Activated CD4-positive, alpha-beta memory T cell treated with anti-CD3 and anti-CD28 coated beads for 36 hours (primary cell): Measurements from ENCODE around the gene MYO1G. TPM values are rescaled to one million over a fixed set of nuclear protein-coding genes. Genes with fewer than 3 reads are reported as not detected.
"Not testable (repeated sequence)": the region's sequence is repeated elsewhere in the genome, so short reads cannot be mapped to it uniquely, and the experiment has no call there.

Source experiments
- CTCF ChIA-PET: fragments of 350-600 bp; sonication (Branson Sonifier 250); formaldehyde crosslinking; loops from one replicate; lab custom pipeline; 2021; ENCODE audit warnings: antibody characterized with exemption, inconsistent platforms; lab: Charles Lee
- POLR2A ChIA-PET: fragments of 350-600 bp; sonication (Branson Sonifier 250); formaldehyde crosslinking; loops from one replicate; lab custom pipeline; 2021; ENCODE audit warnings: antibody characterized with exemption; lab: Charles Lee
- DNase-seq: peaks from one replicate; pipeline ENCODE4 v3.0.0-alpha.2; 2020
- H3K27ac Mint-ChIP-seq: one replicate; pipeline ENCODE4 v1.8.0; 2021; ENCODE audit warnings: mixed read lengths
- H3K27me3 Mint-ChIP-seq: one replicate; pipeline ENCODE4 v1.8.0; 2021; ENCODE audit warnings: mixed read lengths
- H3K36me3 Mint-ChIP-seq: one replicate; pipeline ENCODE4 v1.8.0; 2021; ENCODE audit warnings: mixed read lengths
- H3K4me1 Mint-ChIP-seq: one replicate; pipeline ENCODE4 v1.8.0; 2021; ENCODE audit warnings: low read depth, mixed read lengths
- H3K4me3 Mint-ChIP-seq: one replicate; pipeline ENCODE4 v1.8.0; 2021; ENCODE audit warnings: mild to moderate bottlenecking, mixed read lengths
- H3K9me3 Mint-ChIP-seq: one replicate; pipeline ENCODE4 v1.8.0; 2021; ENCODE audit warnings: mixed read lengths
- intact Hi-C: fragments of 100-400 bp; cut with micrococcal nuclease; formaldehyde crosslinking; loops from one replicate; pipeline ENCODE4 v1.15.1; 2023
- total RNA-seq, 2 experiments: library from RNA; stranded (reverse); gene quantifications; one replicate each; pipeline ENCODE4 v1.2.3, GENCODE V29; 2021

Gene MYO1G
- total RNA-seq, 2 experiments from 2014 or later: 429 to 436 TPM

DNA sequence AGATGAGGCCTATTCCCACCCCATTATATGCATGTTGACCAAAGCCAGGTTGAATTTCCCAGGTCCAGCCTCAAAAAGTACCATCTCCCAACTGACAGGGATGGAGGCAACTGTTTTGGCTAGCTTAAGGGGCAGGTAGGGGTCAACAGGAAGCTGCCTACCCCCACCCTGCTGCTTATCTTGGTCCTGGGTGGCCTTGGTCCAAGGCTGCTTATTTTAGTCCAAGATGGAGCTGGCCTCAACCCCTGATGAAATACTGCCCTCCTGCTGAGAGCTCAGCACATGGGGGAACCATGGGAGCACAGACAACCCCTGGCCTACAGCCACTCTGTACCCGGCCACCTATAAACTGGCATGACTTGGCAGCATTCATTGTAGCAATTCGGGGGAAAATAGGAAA, 23.1 kb downstream of the MYO1G start:
- H3K27me3 Mint-ChIP-seq: no peaks in the 10 kb centered on the region
- CTCF ChIA-PET: interaction anchor here (0.8 kb wide), 2 partner anchors 15 to 17 kb away, joined by 3 read pairs; no protein-coding TSS in a partner anchor
- no peak for DNase-seq
- peaks cover 21% of the 10 kb centered on the region for H3K4me1 Mint-ChIP-seq
- no peak overlapping the region for H3K4me3 Mint-ChIP-seq
- intact Hi-C loops: no loop called here
- no peak overlapping the region for H3K27ac Mint-ChIP-seq
- POLR2A ChIA-PET: interaction anchor here (0.9 to 2.9 kb wide), 6 partner anchors 8 to 180 kb away, joined by 3 to 12 read pairs (median 4); partner anchors contain the start of gene MYO1G
- H3K36me3 Mint-ChIP-seq: peaks cover 11% of the 10 kb centered on the region
- H3K9me3 Mint-ChIP-seq: no peaks in the 10 kb centered on the region

DNA sequence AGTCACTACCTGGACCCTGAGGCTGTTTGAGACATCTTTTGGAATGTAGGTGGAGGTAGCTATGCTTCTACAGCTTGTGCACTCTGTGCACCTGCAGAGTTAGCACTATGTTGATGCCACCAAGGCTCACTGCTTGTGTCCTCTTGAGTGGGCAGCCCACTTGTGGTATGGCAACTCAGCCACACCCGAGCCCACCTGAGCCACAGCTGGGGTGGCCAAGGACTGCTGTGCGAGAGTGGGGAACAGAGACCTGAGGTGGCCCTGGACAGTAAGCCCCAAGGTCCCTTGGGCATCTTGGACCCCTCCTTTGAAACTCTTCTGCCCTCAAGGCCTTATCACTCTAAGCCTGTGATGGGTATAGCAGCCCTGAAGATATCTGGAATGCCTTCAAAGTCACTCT, 25.7 kb downstream of the MYO1G start:
- H3K27ac Mint-ChIP-seq: no peak overlapping the region
- H3K27me3 Mint-ChIP-seq: peaks cover 5% of the 10 kb centered on the region
- ChIA-PET CTCF (no interaction called here), POLR2A (no interaction called here)
- DNase-seq: no peak
- H3K4me1 Mint-ChIP-seq: no peaks in the 10 kb centered on the region
- no peaks in the 10 kb centered on the region for H3K36me3 Mint-ChIP-seq
- intact Hi-C loops: no loop called here
- H3K9me3 Mint-ChIP-seq: no peaks in the 10 kb centered on the region
- H3K4me3 Mint-ChIP-seq: no peak overlapping the region

DNA sequence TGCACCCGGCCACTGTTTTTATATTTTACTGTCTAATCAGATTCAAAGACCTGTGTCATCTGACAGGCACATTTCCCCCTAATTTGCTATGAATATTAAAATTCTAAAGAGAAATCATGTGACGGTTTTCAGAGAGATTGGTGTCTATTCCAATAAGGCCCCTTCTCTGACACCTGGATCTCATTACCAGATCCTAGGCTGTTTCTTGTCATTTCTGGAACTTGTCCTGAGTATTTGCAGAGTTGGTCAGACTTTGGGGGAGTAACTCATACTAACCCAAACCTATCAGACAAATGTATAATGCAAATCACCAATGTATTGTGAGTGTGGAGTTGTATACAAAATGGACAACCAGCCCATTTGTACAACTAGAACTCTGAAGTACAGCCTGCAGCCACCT, 29.5 kb downstream of the MYO1G start:
- peaks cover 8% of the 10 kb centered on the region for H3K27me3 Mint-ChIP-seq
- ChIA-PET CTCF (no interaction called here), POLR2A (no interaction called here)
- no peak overlapping the region for H3K27ac Mint-ChIP-seq
- H3K4me3 Mint-ChIP-seq: no peak overlapping the region
- intact Hi-C loops: no loop called here
- H3K4me1 Mint-ChIP-seq: no peaks in the 10 kb centered on the region
- H3K9me3 Mint-ChIP-seq: no peaks in the 10 kb centered on the region
- no peaks in the 10 kb centered on the region for H3K36me3 Mint-ChIP-seq
- no peak for DNase-seq

DNA sequence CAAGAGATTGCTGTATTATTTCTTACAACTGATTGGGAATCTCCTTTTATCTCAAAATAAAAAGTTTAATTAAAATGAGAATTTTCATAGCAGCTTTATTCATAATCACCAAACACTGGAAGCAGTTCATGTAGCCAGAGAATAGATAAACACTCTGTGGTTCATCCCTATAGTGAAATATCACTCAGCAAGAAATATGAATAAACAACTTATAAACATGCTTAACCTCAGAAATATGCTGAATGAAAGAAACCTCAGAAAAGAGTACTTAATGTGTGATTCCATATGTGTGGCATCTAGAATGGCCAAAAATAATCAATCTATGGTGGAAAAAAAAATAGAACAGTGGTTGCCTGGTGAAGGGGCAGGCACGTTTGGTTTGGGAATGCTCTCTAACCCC, 33.3 kb downstream of the MYO1G start:
- intact Hi-C loops: no loop called here
- Mint-ChIP-seq H3K4me1 (no peaks in the 10 kb centered on the region), H3K36me3 (no peaks in the 10 kb centered on the region), H3K27me3 (peaks cover 8% of the 10 kb centered on the region), H3K4me3 (no peak overlapping the region), H3K27ac (no peak overlapping the region), H3K9me3 (no peaks in the 10 kb centered on the region)
- ChIA-PET CTCF (no interaction called here), POLR2A (no interaction called here)
- DNase-seq: no peak

DNA sequence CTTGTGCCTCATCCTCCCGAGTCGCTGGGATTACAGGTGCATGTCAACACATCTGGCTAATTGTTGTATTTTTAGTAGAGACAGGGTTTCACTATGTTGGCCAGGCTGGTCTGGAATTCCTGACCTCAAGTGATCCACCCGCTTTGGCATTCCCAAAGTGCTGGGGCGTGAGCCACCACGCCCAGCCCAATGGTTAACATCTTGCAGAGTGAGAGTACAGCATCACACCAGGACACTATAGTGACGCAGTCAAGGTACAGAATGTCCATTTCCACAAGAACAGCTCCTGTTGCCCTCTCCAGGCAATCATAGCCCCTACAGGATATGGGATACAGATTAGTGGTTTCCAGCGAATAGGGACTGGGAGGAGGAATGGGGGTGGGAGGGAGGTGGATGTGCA, 34.0 kb downstream of the MYO1G start:
- Mint-ChIP-seq H3K4me1 (no peaks in the 10 kb centered on the region), H3K27me3 (peaks cover 6% of the 10 kb centered on the region), H3K9me3 (no peaks in the 10 kb centered on the region), H3K36me3 (no peaks in the 10 kb centered on the region), H3K4me3 (no peak overlapping the region), H3K27ac (no peak overlapping the region)
- DNase-seq: no peak
- ChIA-PET POLR2A (no interaction called here), CTCF (no interaction called here)
- intact Hi-C loops: no loop called here

DNA sequence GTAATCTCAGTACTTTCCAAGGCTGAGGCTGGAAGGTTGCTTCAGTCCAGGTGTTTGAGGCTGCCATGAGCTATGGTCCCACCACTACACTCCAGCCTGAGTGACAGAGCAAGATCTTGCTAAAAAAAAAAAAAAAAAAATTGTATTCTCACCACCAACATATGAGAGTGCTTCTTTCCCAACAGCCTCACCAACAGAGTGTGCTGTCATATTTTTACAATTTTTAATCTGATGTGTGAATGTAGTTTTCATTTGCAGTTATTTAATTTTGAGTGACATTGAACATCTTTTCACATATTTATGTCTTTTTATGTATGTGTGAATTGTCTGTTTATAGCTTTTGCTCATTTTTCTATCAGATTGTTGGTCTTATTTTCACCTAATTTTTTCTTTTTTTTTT, 35.2 kb downstream of the MYO1G start:
- peaks cover 9% of the 10 kb centered on the region for H3K27me3 Mint-ChIP-seq
- H3K9me3 Mint-ChIP-seq: no peaks in the 10 kb centered on the region
- no peaks in the 10 kb centered on the region for H3K4me1 Mint-ChIP-seq
- POLR2A ChIA-PET: no interaction called here
- no peak overlapping the region for H3K27ac Mint-ChIP-seq
- intact Hi-C loops: no loop called here
- H3K4me3 Mint-ChIP-seq: no peak overlapping the region
- no peak for DNase-seq
- CTCF ChIA-PET: interaction anchor here (0.6 kb wide), 1 partner anchor 115 kb away, joined by 4 read pairs; no protein-coding TSS in a partner anchor
- H3K36me3 Mint-ChIP-seq: no peaks in the 10 kb centered on the region

DNA sequence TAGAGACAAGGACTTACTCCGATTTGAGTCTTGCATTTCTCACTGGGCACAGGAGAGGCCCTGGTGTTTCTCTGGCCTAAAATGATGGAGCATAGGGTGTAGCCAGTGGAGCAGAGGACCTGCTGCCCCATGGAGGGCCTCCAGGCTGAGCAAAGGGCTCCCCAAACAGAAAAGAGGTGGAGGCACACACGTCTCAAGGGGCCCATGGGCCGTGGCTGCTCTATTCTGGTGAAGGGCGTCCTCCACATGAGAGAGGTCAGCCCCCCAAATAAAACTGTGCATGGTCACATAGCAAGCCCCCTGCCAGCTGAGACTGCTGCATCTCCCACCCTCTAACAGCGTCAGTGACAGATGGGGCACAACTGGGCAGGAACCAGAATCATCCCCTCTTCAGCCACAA, 41.4 kb downstream of the MYO1G start:
- no peak for DNase-seq
- CTCF ChIA-PET: interaction anchor here (1.0 kb wide), 1 partner anchor 199 kb away, joined by 3 read pairs; no protein-coding TSS in a partner anchor
- H3K36me3 Mint-ChIP-seq: no peaks in the 10 kb centered on the region
- intact Hi-C loops: no loop called here
- H3K27ac Mint-ChIP-seq: no peak overlapping the region
- no peaks in the 10 kb centered on the region for H3K4me1 Mint-ChIP-seq
- peaks cover 5% of the 10 kb centered on the region for H3K27me3 Mint-ChIP-seq
- H3K9me3 Mint-ChIP-seq: no peaks in the 10 kb centered on the region
- POLR2A ChIA-PET: no interaction called here
- H3K4me3 Mint-ChIP-seq: no peak overlapping the region

DNA sequence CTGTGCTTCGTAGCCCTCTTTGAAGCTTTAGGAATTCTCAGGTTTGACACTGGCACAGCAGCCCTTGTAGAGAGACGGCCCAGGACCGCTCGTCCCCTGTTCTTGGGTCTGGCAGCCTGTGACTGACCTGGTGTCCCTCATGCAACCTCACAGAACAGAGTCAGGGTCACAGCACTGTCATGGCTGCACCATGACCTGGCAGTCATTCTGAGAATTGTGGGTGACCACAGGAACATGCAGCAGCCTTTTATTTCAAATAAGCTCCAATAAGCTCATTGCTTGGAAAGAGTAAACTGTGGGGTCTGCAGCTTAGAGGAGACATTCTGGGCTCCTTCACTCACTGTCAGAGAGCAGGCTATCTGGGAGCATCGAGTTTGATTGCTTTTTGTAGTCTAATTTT, 42.5 kb downstream of the MYO1G start:
- ChIA-PET POLR2A (no interaction called here), CTCF (interaction anchor here (0.7 kb wide), 1 partner anchor 79 kb away, joined by 4 read pairs; no protein-coding TSS in a partner anchor)
- Mint-ChIP-seq H3K27me3 (peaks cover 5% of the 10 kb centered on the region), H3K4me1 (no peaks in the 10 kb centered on the region), H3K36me3 (no peaks in the 10 kb centered on the region), H3K9me3 (no peaks in the 10 kb centered on the region), H3K4me3 (no peak overlapping the region), H3K27ac (no peak overlapping the region)
- DNase-seq: no peak
- intact Hi-C loops: no loop called here

DNA sequence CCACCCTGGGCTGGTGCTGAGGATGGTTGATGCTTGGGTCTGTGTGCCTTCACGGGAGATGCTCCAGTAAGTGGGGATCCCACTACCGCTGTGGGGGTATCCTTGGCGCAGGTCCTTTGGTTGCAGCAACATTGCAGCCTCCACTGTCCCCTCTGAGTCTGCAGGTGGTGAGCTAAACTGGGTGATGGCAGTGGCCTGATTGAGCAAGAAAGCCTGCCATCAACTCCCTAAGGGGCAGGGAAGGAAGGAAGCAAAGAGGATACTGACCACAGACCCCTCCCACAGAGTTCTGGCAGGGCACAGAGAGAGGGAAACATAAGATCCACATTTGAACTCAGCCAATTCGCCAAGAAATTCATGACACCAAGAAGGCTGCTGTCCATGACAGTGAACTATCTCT, 43.2 kb downstream of the MYO1G start:
- Mint-ChIP-seq H3K4me1 (no peaks in the 10 kb centered on the region), H3K27me3 (peaks cover 3% of the 10 kb centered on the region), H3K4me3 (no peak overlapping the region), H3K36me3 (no peaks in the 10 kb centered on the region), H3K27ac (no peak overlapping the region), H3K9me3 (no peaks in the 10 kb centered on the region)
- ChIA-PET CTCF (no interaction called here), POLR2A (no interaction called here)
- no peak for DNase-seq
- intact Hi-C loops: no loop called here

DNA sequence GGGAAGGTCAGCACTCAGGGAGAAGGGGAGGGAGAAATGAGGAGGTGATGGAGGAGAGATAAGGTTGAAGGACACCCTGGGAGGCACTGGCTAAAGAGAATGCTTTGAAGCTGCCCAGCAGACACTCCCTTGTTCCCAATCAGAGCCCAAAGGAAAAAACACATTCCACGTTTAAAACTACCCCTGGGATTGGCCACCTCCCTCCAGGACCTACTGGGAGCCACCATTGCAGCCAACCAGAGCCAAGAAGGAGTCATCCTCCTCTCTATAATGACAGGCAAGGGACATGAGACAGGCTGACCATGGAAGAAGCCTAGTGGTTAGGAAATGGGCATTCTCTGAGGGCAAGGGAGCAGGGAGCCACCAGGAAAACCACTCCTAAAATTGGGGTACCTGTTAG, 43.8 kb downstream of the MYO1G start:
- POLR2A ChIA-PET: no interaction called here
- CTCF ChIA-PET: interaction anchor here (0.6 kb wide), 1 partner anchor 22 kb away, joined by 5 read pairs; no protein-coding TSS in a partner anchor
- H3K4me3 Mint-ChIP-seq: no peak overlapping the region
- intact Hi-C loops: no loop called here
- peaks cover 3% of the 10 kb centered on the region for H3K27me3 Mint-ChIP-seq
- H3K36me3 Mint-ChIP-seq: no peaks in the 10 kb centered on the region
- H3K27ac Mint-ChIP-seq: no peak overlapping the region
- H3K9me3 Mint-ChIP-seq: no peaks in the 10 kb centered on the region
- no peaks in the 10 kb centered on the region for H3K4me1 Mint-ChIP-seq
- no peak for DNase-seq

DNA sequence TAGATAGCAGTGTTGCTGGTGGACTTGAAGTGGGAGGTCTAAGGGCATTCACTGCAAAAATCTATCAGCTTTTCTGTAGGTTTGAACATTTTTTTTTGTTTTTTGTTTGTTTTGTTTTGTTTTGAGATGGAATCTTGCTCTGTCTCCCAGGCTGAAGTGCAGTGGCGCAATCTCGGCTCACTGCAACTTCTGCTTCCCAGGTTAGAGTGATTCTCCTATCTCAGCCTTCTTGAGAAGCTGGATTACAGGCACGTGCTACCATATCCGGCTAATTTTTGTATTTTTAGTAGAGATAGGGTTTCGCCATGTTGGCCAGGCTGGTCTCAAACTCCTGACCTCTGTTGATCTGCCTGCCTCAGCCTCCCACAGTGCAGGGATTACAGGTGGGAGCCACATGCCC, 44.3 kb downstream of the MYO1G start:
- intact Hi-C loops, POLR2A ChIA-PET, H3K27ac Mint-ChIP-seq, H3K36me3 Mint-ChIP-seq, H3K4me1 Mint-ChIP-seq, H3K9me3 Mint-ChIP-seq, DNase-seq, H3K27me3 Mint-ChIP-seq, H3K4me3 Mint-ChIP-seq: not testable (repeated sequence)
- CTCF ChIA-PET: interaction anchor here (0.6 kb wide), 1 partner anchor 23 kb away, joined by 5 read pairs; no protein-coding TSS in a partner anchor

DNA sequence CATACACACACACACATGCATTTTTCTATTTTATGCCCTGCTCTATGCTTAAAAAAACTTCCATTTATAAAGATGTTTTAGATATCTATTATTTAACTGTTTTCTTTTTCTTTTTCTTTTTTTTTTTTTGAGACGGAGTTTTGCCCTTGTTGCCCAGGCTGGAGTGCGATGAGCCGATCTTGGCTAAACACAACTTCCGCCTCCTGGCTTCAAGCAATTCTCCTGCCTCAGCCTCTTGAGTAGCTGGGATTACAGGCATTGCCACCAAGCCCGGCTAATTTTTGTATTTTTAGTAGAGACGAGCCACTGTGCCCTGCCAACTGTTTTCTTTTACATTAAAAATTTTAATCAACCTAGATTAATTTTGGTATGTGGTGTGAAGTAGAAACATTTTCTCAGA, 47.9 kb downstream of the MYO1G start:
- Mint-ChIP-seq H3K4me3 (no peak overlapping the region), H3K27ac (no peak overlapping the region), H3K4me1 (no peaks in the 10 kb centered on the region), H3K9me3 (no peaks in the 10 kb centered on the region), H3K27me3 (no peaks in the 10 kb centered on the region), H3K36me3 (no peaks in the 10 kb centered on the region)
- DNase-seq: no peak
- ChIA-PET POLR2A (no interaction called here), CTCF (no interaction called here)
- intact Hi-C loops: no loop called here

DNA sequence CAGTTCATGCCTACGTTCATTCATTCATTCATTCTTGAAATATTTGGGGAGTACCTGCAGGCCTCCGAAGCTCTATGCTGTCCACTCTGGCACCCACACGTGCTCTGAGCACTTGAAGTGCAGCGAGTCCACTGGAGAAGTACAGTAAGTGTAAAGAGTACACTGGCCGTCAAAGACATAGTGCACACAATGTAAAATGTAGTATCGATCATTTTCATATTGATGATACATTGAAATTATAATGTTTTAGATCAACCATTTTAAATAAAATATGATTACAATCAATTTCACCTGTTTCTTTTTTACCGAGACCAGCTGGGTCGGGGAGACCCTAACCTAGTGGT, 56.5 kb downstream of the MYO1G start:
- Mint-ChIP-seq H3K36me3 (no peaks in the 10 kb centered on the region), H3K27me3 (no peaks in the 10 kb centered on the region), H3K4me1 (peaks cover 15% of the 10 kb centered on the region), H3K9me3 (no peaks in the 10 kb centered on the region), H3K27ac (no peak overlapping the region), H3K4me3 (no peak overlapping the region)
- ChIA-PET POLR2A (no interaction called here), CTCF (interaction anchor here (0.6 to 7.2 kb wide), 13 partner anchors 9 to 330 kb away, joined by 3 to 96 read pairs (median 4); partner anchors contain the start of gene H2AZ2)
- intact Hi-C loops: loop anchor here (1.0 to 2.0 kb wide), 3 partner anchors 38 to 334 kb away; partner anchors contain the start of gene PURB
- no peak for DNase-seq
